EH (cell line): ENCODE measurements around the gene GPR17.
A peak's percentile ranks its signal among the peaks of the same experiment; 100 is the strongest.

ENCODE experiments used
- DNase-seq: peaks from one replicate; pipeline ENCODE4 v3.0.0-alpha.2; 2015; ENCODE audit warnings: low read depth

The GPR17 gene, protein sequence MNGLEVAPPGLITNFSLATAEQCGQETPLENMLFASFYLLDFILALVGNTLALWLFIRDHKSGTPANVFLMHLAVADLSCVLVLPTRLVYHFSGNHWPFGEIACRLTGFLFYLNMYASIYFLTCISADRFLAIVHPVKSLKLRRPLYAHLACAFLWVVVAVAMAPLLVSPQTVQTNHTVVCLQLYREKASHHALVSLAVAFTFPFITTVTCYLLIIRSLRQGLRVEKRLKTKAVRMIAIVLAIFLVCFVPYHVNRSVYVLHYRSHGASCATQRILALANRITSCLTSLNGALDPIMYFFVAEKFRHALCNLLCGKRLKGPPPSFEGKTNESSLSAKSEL

DNA sequence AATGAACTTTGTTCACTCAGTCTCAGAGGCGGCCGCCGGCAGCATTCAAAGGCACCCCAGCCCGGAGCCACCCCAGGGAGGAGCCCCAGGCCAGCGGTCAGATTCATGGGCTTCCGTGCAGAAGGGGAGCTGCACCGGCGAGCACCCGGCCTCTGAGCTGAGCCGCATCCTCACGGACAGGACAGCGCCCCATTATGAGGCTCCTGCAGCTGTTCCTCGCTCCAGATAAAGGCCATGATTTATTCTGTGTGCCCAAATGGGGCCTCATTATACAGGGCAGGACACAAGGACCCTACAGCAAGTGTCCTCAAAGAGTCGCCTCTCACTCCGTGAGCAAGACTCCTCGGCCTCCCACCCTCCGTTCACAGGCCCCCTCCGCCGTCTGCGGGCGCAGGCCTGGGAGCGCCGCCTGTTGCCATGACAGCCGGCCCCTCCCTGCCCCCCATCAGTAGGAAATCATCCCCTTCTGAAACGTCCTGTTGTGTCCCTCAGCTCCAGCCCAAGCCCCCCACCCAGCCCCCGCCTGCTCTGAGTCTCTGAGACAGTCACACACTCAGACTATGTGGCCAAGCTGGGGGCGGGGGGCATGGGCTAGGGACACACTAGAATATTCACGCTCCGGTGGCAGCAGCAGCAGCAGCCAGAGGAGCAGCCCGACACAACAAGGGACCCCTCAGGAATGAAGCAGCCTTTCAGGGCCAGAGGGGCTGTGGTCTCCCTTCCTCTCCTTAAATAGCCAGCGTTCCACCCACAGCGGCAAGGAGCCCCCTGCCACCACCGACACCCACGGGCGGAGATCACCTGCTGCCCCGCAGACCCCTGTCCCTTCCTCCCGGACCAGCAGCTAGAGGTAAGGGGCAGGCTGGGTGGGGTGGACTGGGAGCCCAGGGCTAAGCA, at the start of gene GPR17:
Gene GPR17, plus strand, starts transcription at position 759 of the 897 bp plus-strand sequence. CDS start 4,583 bp downstream, outside the sequence.
- no peak for DNase-seq

DNA sequence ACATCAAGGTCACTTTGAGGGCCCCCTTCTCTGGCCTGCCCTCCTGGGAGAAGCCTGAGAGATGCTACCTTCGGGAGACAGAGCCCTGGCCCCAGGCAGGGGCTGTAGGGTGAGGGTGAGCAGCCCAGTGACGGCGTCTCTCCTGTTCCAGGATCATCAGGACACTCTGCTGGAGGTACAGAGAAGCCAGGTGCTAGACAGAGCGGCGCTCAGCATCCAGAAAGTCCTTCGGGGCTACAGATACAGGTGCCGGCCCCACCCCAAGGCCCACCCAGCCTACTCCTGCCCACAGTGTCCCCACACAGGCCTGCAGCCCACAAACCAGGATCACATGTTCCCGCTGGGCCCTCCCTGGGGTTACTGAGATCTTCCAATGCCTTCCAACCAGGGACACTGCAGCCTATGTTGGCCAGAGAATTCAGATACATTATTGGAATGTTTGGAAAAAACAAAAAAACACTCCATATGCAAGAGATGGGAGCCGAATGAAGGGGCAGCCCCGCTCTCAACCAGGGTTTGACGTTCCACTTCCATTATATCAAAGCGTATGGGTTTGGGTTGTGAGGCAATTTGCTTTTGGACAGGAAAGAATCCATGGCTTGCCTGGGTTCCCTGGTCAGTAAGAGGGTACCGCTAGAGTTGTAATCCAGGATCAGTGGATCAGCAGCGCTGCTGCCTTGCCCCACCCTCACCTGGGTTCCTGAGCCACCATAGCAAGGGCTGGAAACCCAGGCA, 49.5 kb upstream of the GPR17 start:
- no peak for DNase-seq

DNA sequence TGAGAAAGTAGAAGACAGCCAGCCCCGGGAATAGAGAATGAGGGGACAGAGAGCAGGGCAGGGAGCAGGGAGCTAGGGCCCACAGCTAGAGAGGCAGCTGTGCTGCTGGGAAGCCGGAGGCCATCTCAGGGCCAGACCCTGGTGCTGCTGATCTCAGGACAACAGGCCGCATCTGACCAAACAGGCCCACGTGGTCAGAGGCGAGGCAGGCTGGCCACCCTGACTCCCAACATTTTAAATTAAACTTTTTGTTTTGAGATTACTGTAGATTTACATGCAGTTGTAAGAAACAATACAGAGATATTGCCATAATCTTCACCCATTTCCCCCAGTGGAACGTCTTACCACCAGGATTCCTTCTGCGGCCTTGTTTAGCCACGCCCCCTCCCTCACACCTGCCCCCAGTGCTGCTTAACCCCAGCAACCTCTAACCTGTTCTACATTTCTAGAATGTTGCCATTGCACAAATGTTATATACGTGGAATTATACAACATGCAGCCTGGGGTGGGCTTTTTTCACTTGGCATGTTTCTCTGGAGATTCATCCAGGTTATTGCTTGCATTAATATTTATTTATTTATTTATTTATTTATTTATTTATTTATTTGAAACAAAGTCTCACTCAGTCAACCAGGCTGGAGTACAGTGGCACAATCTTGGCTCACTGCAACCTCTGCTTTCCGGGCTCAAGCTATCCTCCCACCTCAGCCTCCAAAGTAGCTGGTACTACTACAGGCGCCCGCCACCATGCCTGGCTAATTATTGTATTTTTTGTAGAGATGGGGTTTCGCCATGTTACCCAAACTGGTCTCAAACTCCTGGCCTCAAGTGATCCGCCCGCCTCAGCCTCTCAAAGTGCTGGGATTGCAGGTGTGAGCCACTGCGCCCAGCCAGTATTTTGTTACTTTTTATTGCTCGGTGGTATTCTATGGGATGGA, 48.6 kb upstream of the GPR17 start:
- DNase-seq, result no peak

DNA sequence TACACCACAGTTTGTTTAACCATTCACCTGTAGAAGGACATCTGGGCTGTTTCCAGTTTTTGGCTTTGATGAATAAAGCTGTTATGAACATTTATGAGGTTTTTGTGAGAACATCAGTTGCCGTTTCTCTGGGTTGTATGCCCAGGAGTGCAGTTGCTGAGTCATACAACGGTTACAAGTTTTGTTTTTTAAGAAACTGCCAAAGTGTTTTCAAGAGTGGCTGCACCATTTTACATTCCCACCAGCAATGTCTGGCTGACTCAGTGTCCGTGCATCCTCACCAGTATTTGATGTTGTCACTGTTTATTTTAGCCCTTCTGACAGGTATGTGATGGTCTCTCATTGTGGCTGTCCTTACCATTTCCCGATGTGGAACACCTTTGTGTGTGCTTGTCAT, 48.0 kb upstream of the GPR17 start:
- DNase-seq, result peak; percentile 82

DNA sequence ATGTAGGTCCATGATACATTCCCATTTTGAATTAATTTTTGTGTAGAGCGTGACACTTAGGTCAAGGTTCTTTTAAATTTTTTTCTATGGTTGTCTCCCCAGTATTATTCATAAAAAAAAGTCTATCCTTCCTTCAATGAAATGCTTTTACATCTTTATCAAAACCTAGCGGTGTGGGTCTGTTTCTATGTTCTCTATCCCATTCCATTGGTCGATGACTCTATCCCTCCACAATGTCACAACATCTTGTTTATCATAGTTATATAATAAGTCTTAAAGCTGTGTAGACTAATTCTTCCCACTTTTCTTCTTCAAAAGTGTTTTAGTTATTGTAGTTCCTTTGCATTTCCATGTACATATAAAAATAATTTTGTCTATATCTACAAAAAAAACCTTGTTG, 47.2 kb upstream of the GPR17 start:
- peak; percentile 58 for DNase-seq

DNA sequence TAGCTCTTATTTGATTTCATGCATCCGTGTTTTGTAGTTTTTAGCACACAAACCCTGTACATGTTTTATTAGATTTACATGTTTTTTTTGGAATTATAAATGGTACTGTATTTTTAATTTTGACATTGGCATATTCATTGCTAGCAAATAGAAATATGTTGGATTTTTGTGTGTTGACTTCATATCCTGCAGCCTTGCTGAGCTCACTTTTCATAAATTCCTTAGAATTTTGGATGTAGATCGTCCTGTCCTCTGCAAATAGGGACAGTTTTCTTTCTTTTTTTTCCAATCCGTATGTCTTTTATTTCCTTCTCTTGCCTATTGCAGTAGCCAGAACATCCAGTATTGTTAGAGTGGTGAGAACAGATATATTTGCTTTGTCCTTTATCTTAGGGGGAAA, 46.7 kb upstream of the GPR17 start:
- DNase-seq, result peak; percentile 72

DNA sequence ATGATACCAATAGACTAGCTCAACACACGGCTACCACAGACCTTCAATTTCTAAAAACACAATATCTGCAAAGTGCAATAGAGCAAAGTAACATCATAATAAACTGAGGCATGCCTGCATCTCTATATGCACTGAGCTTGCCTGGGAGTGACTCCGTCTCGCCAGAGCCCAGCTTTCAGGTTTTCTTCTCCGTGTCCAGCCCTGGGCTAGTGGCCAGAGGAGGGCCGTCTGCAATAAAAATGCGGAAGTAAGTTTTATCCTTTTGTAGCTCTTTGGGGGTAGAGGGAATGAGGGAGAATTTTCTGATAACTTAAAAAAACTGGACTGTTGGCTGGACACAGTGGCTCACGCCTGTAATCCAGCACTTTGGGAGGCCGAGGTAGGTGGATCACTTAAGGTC, 41.0 kb upstream of the GPR17 start:
- no peak for DNase-seq

DNA sequence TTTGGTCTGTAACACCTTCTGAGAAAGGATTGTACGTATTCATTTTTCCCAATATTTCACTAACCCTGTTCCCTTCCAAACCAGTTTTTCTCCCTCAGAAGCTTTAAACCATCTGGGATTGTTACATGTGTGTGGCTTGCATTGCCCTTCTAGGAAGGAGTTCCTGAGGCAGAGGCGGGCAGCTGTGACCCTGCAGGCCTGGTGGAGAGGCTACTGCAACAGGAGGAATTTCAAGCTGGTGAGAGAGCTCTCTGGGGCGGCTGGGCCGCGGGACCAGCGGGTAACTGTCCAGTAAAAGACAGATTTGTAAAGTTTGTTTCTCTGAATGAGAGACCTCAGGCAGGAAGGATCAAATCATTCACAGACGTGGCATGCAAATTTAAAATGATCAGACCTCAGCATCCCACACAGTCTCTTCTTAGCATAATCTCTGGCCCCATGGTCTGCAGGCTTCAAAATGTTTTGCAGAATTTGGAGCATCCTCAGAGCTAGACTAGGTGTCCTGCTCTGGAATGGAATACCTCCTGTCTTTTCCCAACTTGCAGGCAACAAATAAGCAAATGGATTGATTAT, 40.2 kb upstream of the GPR17 start:
- no peak for DNase-seq

DNA sequence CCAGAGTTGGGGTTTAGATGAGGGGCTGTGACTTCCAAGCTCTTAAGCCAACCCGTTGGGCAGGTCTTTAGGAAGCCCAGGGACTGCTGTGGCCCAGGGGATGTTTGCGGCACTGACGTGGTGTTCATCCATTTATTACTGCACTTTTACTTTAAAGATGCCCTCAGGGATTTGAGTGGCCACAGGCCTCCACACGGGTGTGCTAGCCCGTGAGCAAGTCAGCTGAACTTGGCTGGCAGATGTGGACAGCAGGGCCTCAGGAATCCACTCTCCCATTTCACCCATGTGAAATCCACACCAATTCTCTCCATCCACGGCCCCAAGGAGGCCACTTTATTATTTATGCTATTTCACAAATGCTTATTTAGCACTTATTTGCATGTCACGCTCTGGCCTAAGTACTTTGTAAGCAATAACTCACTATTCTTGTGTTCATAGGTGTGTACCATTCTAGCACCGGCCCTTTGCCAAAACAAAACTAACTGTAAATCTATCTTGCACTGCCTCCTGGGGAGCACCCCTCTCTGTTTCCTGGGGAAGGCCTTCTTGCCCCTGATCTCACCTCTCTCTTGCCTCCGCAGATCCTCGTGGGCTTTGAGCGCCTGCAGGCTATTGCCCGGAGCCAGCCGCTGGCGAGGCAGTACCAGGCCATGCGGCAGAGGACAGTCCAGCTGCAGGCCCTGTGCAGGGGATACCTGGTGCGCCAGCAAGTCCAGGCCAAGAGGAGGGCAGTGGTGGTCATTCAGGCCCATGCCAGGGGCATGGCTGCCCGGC, 39.1 kb upstream of the GPR17 start:
- DNase-seq, result peak; percentile 37

DNA sequence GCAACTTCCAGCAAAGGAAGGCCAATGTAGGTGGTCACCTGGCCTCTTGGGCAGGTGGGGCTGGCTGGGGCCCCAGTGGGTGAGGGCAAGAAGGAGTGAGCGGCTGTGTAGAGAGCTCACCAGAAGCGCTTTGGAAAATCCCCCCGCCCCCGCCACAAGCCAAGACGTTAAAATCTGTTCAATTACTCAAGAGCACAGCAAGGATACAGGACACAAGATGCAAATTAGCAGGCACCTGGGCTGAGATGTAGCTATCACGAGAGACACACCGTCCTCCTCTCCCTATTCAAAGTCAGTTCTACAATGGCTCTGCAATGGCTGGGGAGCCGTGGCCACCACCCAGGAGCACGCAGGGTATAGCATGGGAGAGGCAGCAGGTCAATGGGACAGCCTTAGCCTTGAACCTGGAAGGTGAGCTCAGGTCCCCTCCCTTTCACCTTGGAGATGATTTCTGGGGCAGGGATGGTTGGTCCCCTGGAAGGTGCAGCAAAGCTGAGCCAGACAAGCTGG, 38.5 kb upstream of the GPR17 start:
- DNase-seq, result no peak

DNA sequence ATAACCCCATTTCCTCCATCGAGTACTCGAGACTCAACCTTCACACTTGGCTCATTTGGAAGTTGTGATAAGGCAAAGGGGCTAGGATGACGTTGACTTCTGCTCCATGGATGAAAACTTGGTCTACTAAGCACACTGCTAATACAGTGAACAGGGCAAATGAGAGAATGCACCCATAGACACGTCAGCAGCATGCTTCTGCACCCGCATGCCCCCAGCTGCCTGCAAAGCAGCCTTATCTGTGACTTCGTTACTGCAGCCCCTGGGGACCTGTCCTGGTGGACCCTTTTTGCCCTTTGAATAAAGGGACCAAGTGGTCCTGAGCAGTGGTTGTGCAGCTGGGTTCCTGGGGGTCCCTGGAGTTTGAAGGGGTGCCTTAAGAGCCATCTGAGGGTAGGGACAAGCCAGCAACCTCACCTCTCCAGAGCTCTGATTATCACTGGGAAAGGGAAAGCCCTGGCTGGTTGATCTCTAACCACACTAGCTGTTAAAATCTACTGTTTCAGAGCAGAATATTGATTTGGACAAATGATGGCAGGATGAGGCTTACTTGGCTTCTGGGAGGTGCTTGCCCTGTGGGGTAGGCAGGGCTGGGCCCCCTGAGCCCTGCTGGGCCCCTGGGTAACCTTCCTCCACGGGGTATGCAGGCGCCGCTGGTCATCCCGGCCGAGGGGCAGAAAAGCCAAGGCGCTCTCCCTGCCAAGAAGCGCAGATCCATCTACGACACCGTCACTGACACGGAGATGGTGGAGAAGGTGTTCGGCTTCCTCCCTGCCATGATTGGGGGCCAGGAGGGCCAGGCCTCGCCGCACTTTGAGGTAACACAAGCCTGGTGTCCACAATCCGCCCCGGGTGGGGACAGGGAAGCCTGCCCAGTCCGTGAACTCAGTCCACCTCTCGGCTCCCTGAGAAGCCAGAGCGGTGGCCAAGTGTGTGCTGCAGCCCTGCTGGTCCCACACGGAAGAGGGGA, 37.6 kb upstream of the GPR17 start:
- no peak for DNase-seq

DNA sequence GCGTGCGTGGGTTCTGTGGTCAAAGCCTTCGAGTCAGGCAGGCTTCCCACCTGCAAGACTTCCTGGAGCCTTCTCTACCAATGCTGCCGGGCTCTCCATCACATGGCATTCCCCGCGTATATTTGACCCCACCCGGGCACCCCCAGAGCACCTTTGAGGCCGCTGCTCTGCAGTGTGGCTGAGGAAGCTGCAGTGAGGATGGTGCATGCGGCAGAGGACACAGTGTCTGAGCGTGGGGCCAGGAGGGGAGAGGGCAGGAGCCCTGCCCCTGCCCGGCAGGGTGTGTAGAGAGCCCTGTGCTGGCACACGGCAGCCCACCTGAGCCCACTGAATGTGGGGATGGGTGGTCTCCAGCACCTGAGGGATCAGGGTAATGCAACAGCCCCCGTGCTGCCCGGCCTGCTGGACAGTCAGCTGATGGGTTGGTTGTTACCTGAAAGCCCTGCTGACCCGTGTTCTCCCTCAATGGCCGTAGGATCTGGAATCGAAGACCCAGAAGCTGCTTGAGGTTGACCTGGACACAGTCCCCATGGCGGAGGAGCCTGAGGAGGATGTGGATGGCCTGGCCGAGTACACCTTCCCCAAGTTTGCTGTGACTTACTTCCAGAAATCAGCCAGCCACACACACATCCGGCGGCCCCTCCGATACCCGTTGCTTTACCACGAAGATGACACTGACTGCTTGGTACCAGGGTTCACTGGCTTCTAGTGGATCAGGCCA, 36.8 kb upstream of the GPR17 start:
- DNase-seq, result no peak

DNA sequence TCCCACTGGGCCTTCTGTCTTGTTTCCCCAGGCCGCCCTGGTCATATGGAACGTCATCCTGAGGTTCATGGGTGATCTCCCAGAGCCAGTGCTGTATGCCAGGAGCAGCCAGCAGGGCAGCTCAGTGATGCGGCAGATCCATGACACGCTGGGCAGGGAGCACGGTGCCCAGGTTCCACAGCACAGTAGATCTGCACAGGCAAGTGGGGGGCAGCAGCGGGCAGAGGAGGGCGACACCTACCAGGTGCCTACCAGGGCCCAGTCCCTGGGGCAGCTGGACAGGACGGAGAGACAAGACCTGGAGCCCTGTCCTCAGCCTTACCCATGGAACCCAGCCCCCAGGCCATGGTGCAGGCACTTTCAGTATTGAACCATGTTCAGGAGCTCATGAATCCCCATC, 36.1 kb upstream of the GPR17 start:
- no peak for DNase-seq

DNA sequence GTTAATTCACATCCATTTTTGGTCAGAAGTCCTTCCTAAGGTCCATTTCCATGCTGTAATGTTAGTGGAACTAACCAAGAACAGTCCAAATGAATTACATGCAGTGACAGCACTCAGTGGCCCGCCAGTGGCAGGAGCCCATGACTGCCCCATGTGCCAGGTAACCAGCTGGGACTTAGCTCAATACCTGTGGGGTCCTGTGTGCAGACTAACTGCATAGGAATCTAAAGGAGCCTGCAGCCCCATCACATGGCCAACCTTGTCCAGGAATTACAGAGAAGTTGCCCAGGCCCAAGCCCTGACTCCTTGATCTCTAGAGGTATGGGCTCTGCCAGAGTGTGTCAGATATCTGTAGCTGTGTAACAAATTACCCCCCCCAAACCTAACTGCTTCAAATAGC, 35.4 kb upstream of the GPR17 start:
- DNase-seq, result no peak

DNA sequence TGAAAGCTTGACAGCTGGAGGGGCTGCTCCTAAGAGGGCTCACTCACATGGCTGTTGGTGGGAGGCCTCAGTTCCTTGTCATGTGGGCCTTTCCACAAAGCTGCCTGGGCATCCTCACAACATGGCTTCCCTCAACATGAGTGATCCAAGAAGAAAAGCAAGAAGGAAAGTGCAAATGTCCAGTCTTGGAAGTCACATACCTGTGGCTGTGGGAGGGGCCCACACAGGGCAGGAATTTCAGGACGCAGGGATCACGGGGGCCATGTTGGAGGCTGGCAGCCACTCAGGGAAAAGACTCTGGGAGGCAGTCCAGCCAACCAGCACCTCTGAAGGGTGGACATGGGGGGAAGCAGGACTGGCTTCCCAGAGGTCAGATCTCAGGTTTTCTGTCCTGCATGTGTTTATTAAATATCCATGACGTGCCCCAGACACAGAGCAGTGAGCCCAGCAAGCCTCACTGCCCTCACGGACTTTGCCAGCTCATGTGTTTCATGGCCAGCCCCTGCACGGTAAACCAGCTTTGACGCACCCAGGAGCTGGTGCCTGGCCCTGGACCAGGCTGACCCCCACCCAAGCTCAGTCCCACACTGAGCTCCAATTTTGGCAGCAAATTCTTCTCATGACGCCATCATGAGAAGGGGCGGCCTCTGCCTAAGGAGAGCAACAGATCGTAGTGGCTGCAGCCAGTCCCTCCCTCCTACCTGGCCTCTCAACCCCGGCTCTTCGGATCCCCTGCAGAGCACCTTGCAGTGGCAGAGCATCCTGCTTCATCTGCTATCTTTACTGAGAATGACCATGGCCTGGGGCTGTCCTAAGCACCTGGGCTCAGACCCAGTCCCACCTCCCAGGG, 34.7 kb upstream of the GPR17 start:
- no peak for DNase-seq

DNA sequence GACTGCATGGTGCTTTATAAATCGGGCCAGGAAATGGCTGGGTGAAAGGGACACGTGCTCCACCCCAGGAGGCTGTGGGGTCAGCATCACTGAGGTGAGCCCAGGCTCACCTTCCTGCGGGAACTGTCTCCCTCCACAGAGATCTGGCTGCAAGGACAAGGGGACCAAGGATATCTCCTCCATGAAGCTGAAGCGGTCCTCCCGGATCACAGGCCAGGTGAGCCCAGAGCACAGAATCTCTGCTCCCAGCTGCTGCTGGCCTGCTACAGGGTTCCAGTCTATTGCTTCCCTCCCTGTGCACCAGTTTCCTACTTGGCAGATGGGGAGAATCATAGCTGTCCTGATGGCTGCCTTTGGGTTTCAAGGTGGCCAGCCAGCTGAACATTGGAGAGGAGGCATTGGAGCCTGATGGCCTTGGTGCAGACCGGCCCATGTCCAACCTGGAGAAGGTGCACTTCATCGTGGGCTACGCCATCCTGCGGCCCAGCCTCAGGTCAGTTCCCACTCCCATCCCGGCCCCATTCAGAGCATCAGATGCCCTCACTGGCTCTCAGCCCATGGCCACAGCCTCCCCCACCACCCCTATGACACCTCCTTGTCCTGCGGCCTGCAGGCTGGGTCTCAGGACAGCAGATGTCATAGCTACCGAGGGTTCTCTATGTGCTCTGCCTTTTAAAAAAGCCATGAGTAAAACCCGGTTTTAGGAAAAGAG, 33.7 kb upstream of the GPR17 start:
- no peak for DNase-seq

DNA sequence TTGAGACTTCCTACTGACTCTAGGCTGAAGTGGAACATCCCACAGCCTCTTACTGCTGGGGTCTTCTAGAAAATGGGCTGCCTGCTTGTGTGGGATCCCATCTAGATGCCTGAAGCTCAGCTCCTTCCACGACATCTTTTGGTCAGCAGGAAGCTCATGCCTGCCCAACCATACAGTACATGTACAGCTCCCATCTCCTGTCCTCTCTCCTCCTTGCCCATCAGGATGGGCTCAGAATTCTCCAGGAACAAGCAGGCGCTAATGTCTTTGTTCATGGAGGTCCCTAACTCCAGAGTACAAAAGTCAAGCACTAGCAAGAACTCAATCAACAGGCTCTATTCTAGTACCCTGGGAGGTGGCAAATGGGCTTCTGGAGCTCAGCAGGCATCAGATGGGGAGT, 31.7 kb upstream of the GPR17 start:
- DNase-seq, result no peak
